ENCODE measurements around the gene FRMD8. TPM values are rescaled to one million over a fixed set of nuclear protein-coding genes. Genes with fewer than 3 reads are reported as not detected.
"Not testable (repeated sequence)": the region's sequence is repeated elsewhere in the genome, so short reads cannot be mapped to it uniquely, and the experiment has no call there.

FRMD8 gene
- polyA plus RNA-seq, 1 donor, result 8.9 TPM

GRCh38 chr11:65413077-65413664 lies 26.7 kb downstream of the FRMD8 start:
- not testable (repeated sequence) for DNase-seq (ENCODE audit: low read depth)

- DNase-seq (ENCODE audit: low read depth), result no peak
Measured at GRCh38 chr11:65414776-65415498, 28.5 kb downstream of the FRMD8 start.

- DNase-seq (ENCODE audit: low read depth), result no peak
Measured at GRCh38 chr11:65415499-65416340, 29.3 kb downstream of the FRMD8 start.

- DNase-seq (ENCODE audit: low read depth), result no peak
Measured at GRCh38 chr11:65416341-65416824, 29.9 kb downstream of the FRMD8 start.

GRCh38 chr11:65416841-65417701 lies 30.6 kb downstream of the FRMD8 start:
- no peak for DNase-seq (ENCODE audit: low read depth)

- no peak for DNase-seq (ENCODE audit: low read depth)
Measured at GRCh38 chr11:65417702-65418430, 31.4 kb downstream of the FRMD8 start.

- no peak for DNase-seq (ENCODE audit: low read depth)
Measured at GRCh38 chr11:65418431-65418680, 31.9 kb downstream of the FRMD8 start.

GRCh38 chr11:65418681-65419459 lies 32.4 kb downstream of the FRMD8 start:
- DNase-seq (ENCODE audit: low read depth), result peak; percentile 86

GRCh38 chr11:65419460-65419771 lies 33.0 kb downstream of the FRMD8 start:
- no peak for DNase-seq (ENCODE audit: low read depth)

GRCh38 chr11:65419772-65420481 lies 33.5 kb downstream of the FRMD8 start:
- no peak for DNase-seq (ENCODE audit: low read depth)

GRCh38 chr11:65420506-65420905 lies 34.1 kb downstream of the FRMD8 start:
- no peak for DNase-seq (ENCODE audit: low read depth)

- no peak for DNase-seq (ENCODE audit: low read depth)
Measured at GRCh38 chr11:65420979-65421793, 34.7 kb downstream of the FRMD8 start.

GRCh38 chr11:65421794-65422632 lies 35.6 kb downstream of the FRMD8 start:
- peak; percentile 80 for DNase-seq (ENCODE audit: low read depth)

GRCh38 chr11:65422633-65423515 lies 36.4 kb downstream of the FRMD8 start, which contains the start of gene NEAT1:
TSS of gene NEAT1 (plus strand) at chr11:65422798.
- DNase-seq (ENCODE audit: low read depth), result no peak

- DNase-seq (ENCODE audit: low read depth), result no peak
Measured at GRCh38 chr11:65423516-65424204, 37.2 kb downstream of the FRMD8 start.
